SK-N-SH (cell line): ENCODE measurements around the gene PARD3B. TPM values are rescaled to one million over a fixed set of nuclear protein-coding genes. Genes with fewer than 3 reads are reported as not detected.

Experiments
- CTCF ChIA-PET: fragments of 300-600, 350-600 bp; formaldehyde crosslinking; extraction: SDS; loops from one replicate; lab custom pipeline; 2021; lab: Yijun Ruan, JAX
- POLR2A ChIA-PET: fragments of 350-600 bp; sonication (Branson Sonifier 250); formaldehyde crosslinking; extraction: SDS; loops from one replicate; lab custom pipeline; 2020; ENCODE audit warnings: antibody characterized with exemption, inconsistent platforms; lab: Yijun Ruan, JAX
- DNase-seq: peaks from one replicate; pipeline ENCODE4 v3.0.0; 2012
- H2AFZ ChIP-seq: fragments of 200-600 bp; sonication (generic); 2 replicates; pipeline ENCODE4 v1.8.1; 2016; ENCODE audit warnings: antibody characterized with exemption, mild to moderate bottlenecking, low read depth
- H3F3A ChIP-seq: fragments of 200-600 bp; sonication (generic); replicated peaks from 2 replicates; pipeline ENCODE3; 2016; ENCODE audit warnings: antibody characterized with exemption, mild to moderate bottlenecking; ENCODE audit not compliant: insufficient read depth
- H3K27ac ChIP-seq, 2 experiments: fragments of 200-500 bp in 1 of 2; fragments of 200-600 bp in 1 of 2; sonication (Bioruptor generic) in 1 of 2; sonication (generic), shearing (Covaris generic) in 1 of 2; 2 replicates each; pipeline versions ENCODE4 v1.5.1 to v1.6.1; 2014 to 2016; ENCODE audit warnings: low read depth in 2 of 2, inconsistent platforms in 1 of 2, low read length in 1 of 2, mild to moderate bottlenecking in 1 of 2, mixed read lengths in 1 of 2
- H3K27me3 ChIP-seq: fragments of 200-600 bp; sonication (generic), shearing (Covaris generic); 2 replicates; pipeline ENCODE4 v1.6.1; 2016; ENCODE audit warnings: mixed run types; ENCODE audit not compliant: insufficient read depth
- H3K36me3 ChIP-seq, 2 experiments: fragments of 200-500 bp in 1 of 2; fragments of 200-600 bp in 1 of 2; sonication (Bioruptor generic) in 1 of 2; sonication (generic) in 1 of 2; replicated peaks in 1 of 2; 2 replicates each; pipeline versions ENCODE3 to v1.5.1; 2014 to 2016; ENCODE audit warnings: low read length in 1 of 2, mild to moderate bottlenecking in 1 of 2; ENCODE audit not compliant: insufficient read depth in 2 of 2, control insufficient read depth in 1 of 2
- H3K4me1 ChIP-seq, 2 experiments: fragments of 200-500 bp in 1 of 2; fragments of 200-600 bp in 1 of 2; sonication (Bioruptor generic) in 1 of 2; sonication (generic), shearing (Covaris generic) in 1 of 2; 2 replicates each; pipeline versions ENCODE4 v1.5.1 to v1.6.1; 2014 to 2016; ENCODE audit warnings: low read depth in 1 of 2, low read length in 1 of 2, mixed run types in 1 of 2; ENCODE audit not compliant: insufficient read depth in 2 of 2, control insufficient read depth in 1 of 2
- H3K4me2 ChIP-seq: fragments of 200-600 bp; sonication (generic), shearing (Covaris generic); 2 replicates; pipeline ENCODE4 v1.6.1; 2017; ENCODE audit warnings: mixed run types
- H3K4me3 ChIP-seq, 2 experiments: fragments of 200-500 bp in 1 of 2; fragments of 200-600 bp in 1 of 2; sonication (Bioruptor generic) in 1 of 2; sonication (generic), shearing (Covaris generic) in 1 of 2; 2 replicates each; pipeline versions ENCODE4 v1.5.1 to v1.8.1; 2014 to 2016; ENCODE audit warnings: low read depth in 2 of 2, inconsistent platforms in 1 of 2, low read length in 1 of 2, mild to moderate bottlenecking in 1 of 2, mixed read lengths in 1 of 2, moderate library complexity in 1 of 2
- H3K79me2 ChIP-seq: fragments of 200-600 bp; sonication (generic); 2 replicates; pipeline ENCODE4 v1.8.1; 2017; ENCODE audit warnings: mild to moderate bottlenecking; ENCODE audit not compliant: insufficient read depth
- H3K9ac ChIP-seq: fragments of 200-600 bp; sonication (generic); 2 replicates; pipeline ENCODE4 v1.6.1; 2017; ENCODE audit warnings: mixed run types
- H3K9me2 ChIP-seq: fragments of 200-600 bp; sonication (generic); 2 replicates; pipeline ENCODE4 v1.6.1; 2017; ENCODE audit warnings: mixed run types
- H3K9me3 ChIP-seq: fragments of 200-600 bp; sonication (generic); 2 replicates; pipeline ENCODE4 v1.6.1; 2017; ENCODE audit warnings: mixed run types, mild to moderate bottlenecking, moderate library complexity
- H4K20me1 ChIP-seq: fragments of 200-600 bp; sonication (generic); 2 replicates; pipeline ENCODE4 v1.6.1; 2017; ENCODE audit warnings: mild to moderate bottlenecking, mixed run types; ENCODE audit not compliant: insufficient read depth
- ELF1 ChIP-seq: IDR thresholded peaks from 2 replicates; pipeline ENCODE4 v1.4.0; 2012
- EZH2phosphoT487 ChIP-seq: fragments of 200-600 bp; sonication (generic); IDR thresholded peaks from 2 replicates; pipeline ENCODE4 v1.6.1; 2017; ENCODE audit warnings: low read depth, mixed run types, mild to moderate bottlenecking, antibody characterized with exemption, moderate library complexity, borderline replicate concordance
- FOSL2 ChIP-seq: IDR thresholded peaks from 2 replicates; pipeline ENCODE4 v1.4.0; 2012; ENCODE audit warnings: low read depth, mild to moderate bottlenecking, moderate library complexity, borderline replicate concordance
- FOXJ3 ChIP-seq: sonication (generic); formaldehyde crosslinking; IDR thresholded peaks from 2 replicates; pipeline ENCODE4 v1.5.1; 2020; ENCODE audit warnings: mild to moderate bottlenecking, missing genetic modification reagents
- GATA2 ChIP-seq: sonication (generic); formaldehyde crosslinking; IDR thresholded peaks from 2 replicates; pipeline ENCODE4 v1.5.0; 2020; ENCODE audit warnings: mild to moderate bottlenecking, missing genetic modification reagents
- IRF3 ChIP-seq: fragments of 150-350 bp; IDR thresholded peaks from 2 replicates; pipeline ENCODE4 v1.6.1; 2016; ENCODE audit warnings: mild to moderate bottlenecking, low read depth, low read length
- JUND ChIP-seq: IDR thresholded peaks from 2 replicates; pipeline ENCODE4 v1.4.0; 2012
- MXI1 ChIP-seq: IDR thresholded peaks from 2 replicates; pipeline ENCODE4 v1.6.1; 2012; ENCODE audit warnings: mild to moderate bottlenecking, low read depth, low read length, improper control_type of control experiment
- NFIC ChIP-seq: IDR thresholded peaks from 2 replicates; pipeline ENCODE4 v1.4.0; 2012; ENCODE audit warnings: borderline replicate concordance
- NRF1 ChIP-seq: IDR thresholded peaks from 2 replicates; pipeline ENCODE4 v1.6.1; 2012; ENCODE audit warnings: low read depth, mild to moderate bottlenecking, low read length
- PBX3 ChIP-seq: IDR thresholded peaks from 2 replicates; pipeline ENCODE4; 2012
- POLR2AphosphoS5 ChIP-seq: IDR thresholded peaks from 2 replicates; pipeline ENCODE4 v1.6.1; 2012; ENCODE audit warnings: low read depth, low read length
- TCF12 ChIP-seq: IDR thresholded peaks from 2 replicates; pipeline ENCODE4 v1.4.0; 2012
- ZBTB33 ChIP-seq: IDR thresholded peaks from 2 replicates; pipeline ENCODE4 v1.4.0; 2012; ENCODE audit warnings: low read depth, borderline replicate concordance
- WGBS: methylation state at CpG from one replicate; pipeline ENCODE4 v1.1.6; 2017; ENCODE audit warnings: low lambda C conversion rate; 5-methylcytosine and 5-hydroxymethylcytosine counted together
- polyA plus RNA-seq, 3 experiments: library from polyadenylated mRNA; depleted of rRNA; stranded (reverse); fragments of >200 nt; gene quantifications; 2 replicates each; pipeline ENCODE4 v1.2.3, GENCODE V29; 2012
- TF ChIP-seq, protein P1 (sequence below): fragments of 150-350 bp; IDR thresholded peaks from 2 replicates; pipeline ENCODE4 v1.6.1; 2017; ENCODE audit warnings: antibody characterized with exemption, low read length, low read depth, borderline replicate concordance

PARD3B gene
- polyA plus RNA-seq, 1 of the 3 experiments (the other 2 are of a cell fraction) = 0.87 TPM

- H3K9me2 ChIP-seq = no peaks in the 10 kb centered on the region
- peak overlapping the region; percentile 18 for H2AFZ ChIP-seq
- H4K20me1 ChIP-seq = no peaks in the 10 kb centered on the region
- no peak overlapping the region for H3K9ac ChIP-seq
- peak overlapping the region; percentile 24 to 47; a peak in 3 of 4 replicates for H3K27ac ChIP-seq
- H3F3A ChIP-seq = peaks cover 4% of the 10 kb centered on the region
- DNase-seq = peak; percentile 4
- no peaks in the 10 kb centered on the region for H3K27me3 ChIP-seq
- CTCF ChIA-PET = interaction anchor here (1.2 to 1.7 kb wide), 3 partner anchors 19 to 132 kb away, joined by 3 to 6 read pairs (median 3); no protein-coding TSS in a partner anchor
- TF ChIP-seq PBX3 = peak; percentile 23; the same call in 1 of the 2 replicates
- TF ChIP-seq GATA2 = peak; percentile 54; the same call in 1 of the 2 replicates
- TF ChIP-seq IRF3 = no peak
- TF ChIP-seq NRF1 = no peak
- TF ChIP-seq MXI1 = no peak
- TF ChIP-seq, protein P1, sequence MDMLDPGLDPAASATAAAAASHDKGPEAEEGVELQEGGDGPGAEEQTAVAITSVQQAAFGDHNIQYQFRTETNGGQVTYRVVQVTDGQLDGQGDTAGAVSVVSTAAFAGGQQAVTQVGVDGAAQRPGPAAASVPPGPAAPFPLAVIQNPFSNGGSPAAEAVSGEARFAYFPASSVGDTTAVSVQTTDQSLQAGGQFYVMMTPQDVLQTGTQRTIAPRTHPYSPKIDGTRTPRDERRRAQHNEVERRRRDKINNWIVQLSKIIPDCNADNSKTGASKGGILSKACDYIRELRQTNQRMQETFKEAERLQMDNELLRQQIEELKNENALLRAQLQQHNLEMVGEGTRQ = no peak
- 0 out of 2 replicates have a peak, but pooled peaks have one; percentile 20 for TF ChIP-seq JUND
- no peak for TF ChIP-seq FOXJ3
- peak; percentile 11; the same call in 1 of the 2 replicates for TF ChIP-seq FOSL2
- TF ChIP-seq EZH2phosphoT487 = no peak
- peak; percentile 43 for TF ChIP-seq TCF12
- no peak for TF ChIP-seq NFIC
- TF ChIP-seq POLR2AphosphoS5 = no peak
- no peak for TF ChIP-seq ZBTB33
- no peak for TF ChIP-seq ELF1
- TF ChIP-seq, all 33 proteins: peak for 5
- Histone ChIP-seq H3K4me3 (no peak overlapping the region), H3K4me1 (peaks cover 0 to 15% of the 10 kb centered on the region in 2 experiments; a peak in 2 of 4 replicates), H3K9me3 (no peaks in the 10 kb centered on the region), H3K4me2 (no peak overlapping the region), H3K36me3 (no peaks in the 10 kb centered on the region), H3K79me2 (no peaks in the 10 kb centered on the region)
- POLR2A ChIA-PET = no interaction called here
- WGBS = 55% methylated on average over 2 of the region's 2 CpGs
Observed at GRCh38 chr2:205543937-205544702, 998.8 kb downstream of the PARD3B start.
